H1 (cell line): Measurements from ENCODE around the gene CFAP65. TPM values are rescaled to one million over a fixed set of nuclear protein-coding genes. Genes with fewer than 3 reads are reported as not detected.

Experiments used
- CHD7 ChIP-seq: fragments of 300-600 bp; sonication (generic); IDR thresholded peaks from 2 replicates; pipeline ENCODE4 v1.7.1; 2012; ENCODE audit warnings: low read length, moderate library complexity, mild to moderate bottlenecking, inconsistent platforms; ENCODE audit not compliant: insufficient replicate concordance
- EGR1 ChIP-seq: IDR thresholded peaks from 2 replicates; pipeline ENCODE4 v1.6.1; 2011; ENCODE audit warnings: low read depth, low read length, borderline replicate concordance
- GABPA ChIP-seq: IDR thresholded peaks from 2 replicates; pipeline ENCODE4 v1.6.1; 2011; ENCODE audit warnings: mild to moderate bottlenecking, low read length, moderate library complexity, borderline replicate concordance; ENCODE audit not compliant: insufficient read depth
- NANOG ChIP-seq: IDR thresholded peaks from 2 replicates; pipeline ENCODE4 v1.6.1; 2011; ENCODE audit warnings: low read length, low read depth, mild to moderate bottlenecking, inconsistent platforms; ENCODE audit not compliant: insufficient read depth, poor library complexity, severe bottlenecking
- RAD21 ChIP-seq, 2 experiments: IDR thresholded peaks in 1 of 2; conservative IDR thresholded peaks in 1 of 2; 2 replicates each; pipeline ENCODE4 v1.6.1; 2011; ENCODE audit warnings: low read depth in 2 of 2, low read length in 2 of 2, improper control_type of control experiment in 1 of 2, inconsistent platforms in 1 of 2, mild to moderate bottlenecking in 1 of 2, moderate library complexity in 1 of 2
- SIN3A ChIP-seq, 2 experiments: IDR thresholded peaks in 1 of 2; conservative IDR thresholded peaks in 1 of 2; 2 replicates each; pipeline ENCODE4 v1.6.1; 2011 to 2012; ENCODE audit warnings: low read length in 2 of 2, improper control_type of control experiment in 1 of 2, low read depth in 1 of 2, mild to moderate bottlenecking in 1 of 2
- polyA plus RNA-seq, 7 experiments: library from polyadenylated mRNA; depleted of rRNA in 3 of 7; stranded (reverse) in 5 of 7; unstranded in 2 of 7; fragments of >200 nt in 5 of 7; fragments of 200-250 nt in 2 of 7; gene quantifications; 1 replicate in 5 of 7; 2 replicates in 1 of 7; 4 replicates in 1 of 7; pipeline versions ENCODE4 v1.2.1 to v1.2.3, GENCODE V29; 2011 to 2013; ENCODE audit warnings: missing spikeins in 2 of 7, mixed read lengths in 2 of 7
- total RNA-seq: library from RNA; stranded (reverse); fragmentation: NEBNext Ultra II Directional; extraction: Animal tissue kit (Norgen Biotek cat#: 25700); gene quantifications from 2 replicates; pipeline ENCODE4 v1.2.1, GENCODE V29; 2021

The CFAP65 gene
- total and polyA plus RNA-seq, 2 of the 8 experiments (the other 6 are each of a cell fraction or from before 2014, with no cell fraction given) = 0.19 to 0.45 TPM

DNA sequence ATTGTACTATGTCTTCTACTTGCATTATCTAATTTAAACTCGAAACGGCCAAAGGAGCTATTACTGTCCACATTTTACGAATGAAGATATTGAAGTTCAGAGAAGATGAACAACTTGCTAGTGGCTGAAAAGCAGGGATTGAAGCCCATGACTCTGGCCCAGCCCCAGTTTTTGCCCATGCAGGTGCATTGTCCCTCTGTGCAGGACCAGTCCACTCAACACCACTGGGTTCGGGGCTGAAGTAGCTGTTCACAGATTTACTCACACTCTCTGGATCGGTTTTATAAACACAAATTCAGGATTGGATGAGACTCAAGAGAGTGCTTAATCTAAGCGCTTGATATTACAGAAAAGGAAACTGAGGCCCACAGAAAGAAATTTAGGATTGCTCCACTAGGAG is 20.8 kb upstream of the CFAP65 start (continued):
- TF ChIP-seq CHD7 = no peak
- TF ChIP-seq GABPA = no peak
- TF ChIP-seq NANOG = no peak
- TF ChIP-seq SIN3A (conservative IDR thresholded peaks at IDR 0.05 in 1 of 2, IDR thresholded peaks at IDR 0.05 in 1 of 2; ENCODE audit: low read depth in 1 of 2, low read length in 2 of 2) = no peak
- no peak for TF ChIP-seq RAD21 (IDR thresholded peaks at IDR 0.05 in 1 of 2, conservative IDR thresholded peaks at IDR 0.05 in 1 of 2; ENCODE audit: low read depth in 2 of 2, low read length in 2 of 2)
- TF ChIP-seq EGR1 = no peak
